AG04450 (cell line): ENCODE data around the gene CD276. TPM values are rescaled to one million over a fixed set of nuclear protein-coding genes. Genes with fewer than 3 reads are reported as not detected.

Source experiments
- CTCF ChIA-PET: fragments of 300-600, 350-600 bp; formaldehyde crosslinking; extraction: SDS; loops from one replicate; lab custom pipeline; 2022; ENCODE audit warnings: antibody characterized with exemption, inconsistent platforms; lab: Charles Lee
- POLR2A ChIA-PET: fragments of 350-600 bp; formaldehyde crosslinking; extraction: SDS; loops from one replicate; lab custom pipeline; 2021; ENCODE audit warnings: antibody characterized with exemption, inconsistent platforms; lab: Yijun Ruan, JAX
- DNase-seq: peaks from one replicate; pipeline ENCODE4 v3.0.0-alpha.2; 2011; ENCODE audit warnings: low read depth, low spot score
- H3K27ac ChIP-seq: one replicate; pipeline ENCODE4 v1.5.1; 2012; ENCODE audit warnings: low read depth, low read length, control low read depth
- H3K27me3 ChIP-seq: one replicate; pipeline ENCODE4 v1.6.0; 2012; ENCODE audit warnings: low read length; ENCODE audit not compliant: control insufficient read depth, insufficient read depth
- H3K4me3 ChIP-seq: 2 replicates; pipeline ENCODE4 v1.5.1; 2011; ENCODE audit warnings: mild to moderate bottlenecking, low read depth, low read length, control low read depth
- H3K9me3 ChIP-seq: 2 replicates; pipeline ENCODE4 v1.5.1; 2012; ENCODE audit warnings: low read length; ENCODE audit not compliant: control insufficient read depth, insufficient read depth
- polyA plus RNA-seq: library from polyadenylated mRNA; depleted of rRNA; stranded (reverse); fragments of >200 nt; gene quantifications from 2 replicates; pipeline ENCODE4 v1.2.3, GENCODE V29; 2011
- TF ChIP-seq, protein P1 (sequence below): IDR thresholded peaks from 2 replicates; pipeline ENCODE4 v1.5.1; 2011; ENCODE audit warnings: low read depth, low read length, control low read depth, inconsistent platforms

Gene CD276
- polyA plus RNA-seq, 1 experiment: 86.4 TPM

DNA sequence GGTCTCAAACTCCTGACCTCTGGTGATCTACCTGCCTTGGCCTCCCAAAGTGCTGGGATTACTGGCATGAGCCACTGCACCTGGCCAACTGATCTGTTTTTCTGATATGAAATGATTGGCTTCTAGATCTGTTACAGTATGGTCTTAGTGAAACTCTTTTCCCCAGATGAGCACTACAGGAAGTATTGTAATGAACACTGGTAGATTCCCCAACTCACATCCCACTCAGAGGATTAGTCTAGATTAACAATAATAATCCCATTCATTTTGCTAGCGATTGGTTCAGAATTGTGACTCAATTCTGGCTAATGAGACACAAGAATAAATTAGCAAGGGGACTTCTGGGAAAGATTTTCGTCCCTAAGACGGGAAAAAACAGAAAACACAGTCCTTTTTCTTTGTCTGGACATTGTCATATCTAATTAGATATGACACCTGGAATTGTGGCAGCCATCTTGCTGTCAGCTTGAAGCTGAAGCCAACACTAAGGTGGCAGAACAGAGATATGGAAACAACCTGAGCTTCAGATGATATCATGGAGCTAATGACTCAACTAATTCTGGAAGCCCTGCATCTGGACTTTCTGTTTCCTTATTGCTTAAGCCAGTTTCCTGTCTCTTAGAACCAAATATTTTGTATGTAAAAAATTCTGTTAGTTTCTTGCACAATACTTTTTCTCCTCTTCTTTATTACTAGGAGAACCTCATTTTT is 33.6 kb upstream of the CD276 start:
- Histone ChIP-seq H3K27ac (no peak overlapping the region), H3K9me3 (no peaks in the 10 kb centered on the region; the same call in 1 of the 2 replicates), H3K27me3 (peaks cover 5% of the 10 kb centered on the region), H3K4me3 (no peak overlapping the region)
- CTCF ChIA-PET: interaction anchor here (0.9 to 8.3 kb wide), 5 partner anchors 11 to 55 kb away, joined by 3 to 112 read pairs (median 8); no protein-coding TSS in a partner anchor
- POLR2A ChIA-PET: no interaction called here
- no peak for DNase-seq
- TF ChIP-seq, protein P1, sequence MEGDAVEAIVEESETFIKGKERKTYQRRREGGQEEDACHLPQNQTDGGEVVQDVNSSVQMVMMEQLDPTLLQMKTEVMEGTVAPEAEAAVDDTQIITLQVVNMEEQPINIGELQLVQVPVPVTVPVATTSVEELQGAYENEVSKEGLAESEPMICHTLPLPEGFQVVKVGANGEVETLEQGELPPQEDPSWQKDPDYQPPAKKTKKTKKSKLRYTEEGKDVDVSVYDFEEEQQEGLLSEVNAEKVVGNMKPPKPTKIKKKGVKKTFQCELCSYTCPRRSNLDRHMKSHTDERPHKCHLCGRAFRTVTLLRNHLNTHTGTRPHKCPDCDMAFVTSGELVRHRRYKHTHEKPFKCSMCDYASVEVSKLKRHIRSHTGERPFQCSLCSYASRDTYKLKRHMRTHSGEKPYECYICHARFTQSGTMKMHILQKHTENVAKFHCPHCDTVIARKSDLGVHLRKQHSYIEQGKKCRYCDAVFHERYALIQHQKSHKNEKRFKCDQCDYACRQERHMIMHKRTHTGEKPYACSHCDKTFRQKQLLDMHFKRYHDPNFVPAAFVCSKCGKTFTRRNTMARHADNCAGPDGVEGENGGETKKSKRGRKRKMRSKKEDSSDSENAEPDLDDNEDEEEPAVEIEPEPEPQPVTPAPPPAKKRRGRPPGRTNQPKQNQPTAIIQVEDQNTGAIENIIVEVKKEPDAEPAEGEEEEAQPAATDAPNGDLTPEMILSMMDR: no peak

DNA sequence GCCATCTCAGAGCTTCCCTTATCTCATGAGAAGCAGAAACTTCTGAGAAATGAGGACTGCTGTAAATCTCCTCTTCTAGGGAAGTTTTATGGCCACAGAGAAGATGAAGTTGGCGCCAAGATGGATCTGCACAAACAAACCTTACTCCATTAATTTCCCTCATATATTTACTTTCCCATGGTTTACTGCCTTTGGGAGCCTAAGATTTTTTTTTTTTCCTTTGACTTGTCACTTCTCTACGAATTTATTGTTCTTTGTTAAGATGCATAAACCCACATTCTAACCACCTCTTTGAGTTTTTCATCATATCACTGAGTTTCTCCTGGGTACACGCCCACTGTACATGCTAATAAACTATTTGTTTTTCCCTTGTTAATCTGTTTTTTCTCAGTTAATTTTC is 29.5 kb upstream of the CD276 start:
- Histone ChIP-seq H3K27me3 (peaks cover 11% of the 10 kb centered on the region), H3K9me3 (no peaks in the 10 kb centered on the region; the same call in 1 of the 2 replicates), H3K27ac (no peak overlapping the region), H3K4me3 (no peak overlapping the region)
- TF ChIP-seq, protein P1: no peak
- ChIA-PET POLR2A (no interaction called here), CTCF (no interaction called here)
- DNase-seq: no peak

DNA sequence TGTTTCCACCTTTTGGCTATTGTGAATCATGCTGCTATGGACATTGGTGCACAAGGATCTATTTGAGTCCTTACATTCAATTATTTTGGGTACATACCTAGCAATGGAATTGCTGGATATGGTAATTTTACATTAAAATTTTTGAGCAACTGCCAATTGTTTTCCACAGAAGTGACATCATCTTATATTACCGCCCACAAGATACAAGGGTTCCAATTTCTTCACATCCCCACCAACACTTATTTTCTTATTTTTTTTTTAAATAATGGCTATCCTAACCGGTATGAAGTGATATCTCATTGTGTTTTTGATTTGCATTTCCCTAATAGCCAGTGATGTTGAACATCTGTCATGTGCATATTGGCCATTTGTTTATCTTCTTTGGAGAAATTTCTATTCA is 28.5 kb upstream of the CD276 start:
- no peak for DNase-seq

DNA sequence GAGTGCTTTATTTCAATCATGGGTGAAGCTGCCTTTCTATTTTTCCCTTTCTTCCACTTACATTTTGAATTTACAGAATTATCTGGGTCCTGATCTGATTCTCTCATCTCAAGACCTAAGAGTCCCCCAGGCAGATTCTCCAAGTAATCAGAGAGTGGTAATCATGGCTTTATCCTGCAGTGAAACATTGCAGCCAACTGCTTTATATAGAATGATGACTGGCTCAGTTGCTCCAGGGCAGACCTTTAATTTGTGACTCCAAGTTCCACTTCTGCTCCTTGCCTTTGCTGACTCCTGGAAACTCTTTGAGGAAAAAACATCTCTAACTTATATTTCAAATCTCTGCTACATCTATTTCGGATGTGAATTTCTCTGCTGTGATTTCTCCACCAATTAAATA is 25.5 kb upstream of the CD276 start:
- DNase-seq: no peak
- CTCF ChIA-PET: no interaction called here
- POLR2A ChIA-PET: no interaction called here

More for the DNA sequence above, 28.5 kb upstream of the CD276 start:
- H3K9me3 ChIP-seq: no peaks in the 10 kb centered on the region; the same call in 1 of the 2 replicates
- ChIA-PET POLR2A (no interaction called here), CTCF (no interaction called here)
- TF ChIP-seq, protein P1: no peak
- H3K27me3 ChIP-seq: peaks cover 11% of the 10 kb centered on the region
- no peak overlapping the region for H3K27ac ChIP-seq
- H3K4me3 ChIP-seq: no peak overlapping the region

DNA sequence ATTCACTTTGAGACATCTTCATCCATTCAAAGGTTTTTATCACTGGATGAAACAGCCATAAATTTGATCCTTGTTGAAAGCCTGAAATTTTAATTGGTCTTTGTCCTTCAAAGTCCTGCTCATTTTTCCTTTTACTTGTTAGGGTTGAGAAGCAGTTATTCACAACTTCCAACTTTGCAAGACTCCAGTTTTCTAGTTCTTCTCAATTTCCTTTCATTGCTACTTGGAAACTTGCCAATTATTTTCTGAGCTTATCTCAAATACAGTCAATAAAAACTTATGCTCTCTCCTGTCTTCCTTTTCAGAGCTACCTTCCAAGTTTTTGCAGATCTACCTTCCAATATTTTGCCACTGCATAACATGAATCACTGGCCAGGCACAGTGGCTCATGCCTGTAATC is 23.7 kb upstream of the CD276 start:
- H3K27me3 ChIP-seq: peaks cover 19% of the 10 kb centered on the region
- TF ChIP-seq, protein P1: no peak
- DNase-seq: no peak
- H3K9me3 ChIP-seq: no peaks in the 10 kb centered on the region
- CTCF ChIA-PET: interaction anchor here (1.0 to 1.5 kb wide), 3 partner anchors 24 to 100 kb away, joined by 6 read pairs; no protein-coding TSS in a partner anchor
- no peak overlapping the region for H3K27ac ChIP-seq
- no peak overlapping the region for H3K4me3 ChIP-seq
- POLR2A ChIA-PET: no interaction called here

More for the DNA sequence above, 25.5 kb upstream of the CD276 start:
- Histone ChIP-seq H3K4me3 (no peak overlapping the region), H3K9me3 (no peaks in the 10 kb centered on the region), H3K27ac (no peak overlapping the region), H3K27me3 (peaks cover 16% of the 10 kb centered on the region)
- TF ChIP-seq, protein P1: no peak
